Fibroblast of peridontal ligament (primary cell): Measurements from ENCODE around the gene KLHDC1.
"Not testable (repeated sequence)": the region's sequence is repeated elsewhere in the genome, so short reads cannot be mapped to it uniquely, and the experiment has no call there.

Source experiments
- DNase-seq: peaks from one replicate; pipeline ENCODE4 v3.0.0-alpha.2; 2010; ENCODE audit errors: extremely low read depth

The KLHDC1 gene

GRCh38 chr14:49692811-49693734 lies at the start of gene KLHDC1:
Gene KLHDC1, plus strand, starts transcription at chr14:49693120. Its CDS starts 75 bp downstream, at chr14:49693195.
- DNase-seq = peak; percentile 73

GRCh38 chr14:49653508-49653907 lies 39.4 kb upstream of the KLHDC1 start:
- no peak for DNase-seq

GRCh38 chr14:49654511-49654910 lies 38.4 kb upstream of the KLHDC1 start:
- DNase-seq = no peak

GRCh38 chr14:49657500-49657899 lies 35.4 kb upstream of the KLHDC1 start:
- DNase-seq = peak; percentile 10

GRCh38 chr14:49659526-49660455 lies 33.1 kb upstream of the KLHDC1 start:
- no peak for DNase-seq

- no peak for DNase-seq
Measured at GRCh38 chr14:49670475-49670874, 22.4 kb upstream of the KLHDC1 start.

- no peak for DNase-seq
Measured at GRCh38 chr14:49673586-49673985, 19.3 kb upstream of the KLHDC1 start.

GRCh38 chr14:49677643-49678042 lies 15.3 kb upstream of the KLHDC1 start:
- DNase-seq = no peak

- peak; percentile 10 for DNase-seq
Measured at GRCh38 chr14:49679271-49679670, 13.6 kb upstream of the KLHDC1 start.

GRCh38 chr14:49686425-49686824 lies 6.5 kb upstream of the KLHDC1 start:
- DNase-seq = no peak

GRCh38 chr14:49687942-49688700 lies 4.8 kb upstream of the KLHDC1 start, which contains the start of gene POLE2:
Gene POLE2, minus strand, starts transcription at chr14:49688214. Its CDS starts 11 bp downstream, at chr14:49688203.
- peak; percentile 58 for DNase-seq

- DNase-seq = no peak
Measured at GRCh38 chr14:49688701-49689030, 4.3 kb upstream of the KLHDC1 start.

GRCh38 chr14:49691031-49691430 lies 1.9 kb upstream of the KLHDC1 start:
- DNase-seq = no peak

GRCh38 chr14:49692193-49692757 lies 645 bp upstream of the KLHDC1 start:
- no peak for DNase-seq

GRCh38 chr14:49693735-49694124 lies 810 bp downstream of the KLHDC1 start:
- not testable (repeated sequence) for DNase-seq

- no peak for DNase-seq
Measured at GRCh38 chr14:49702725-49703124, 9.8 kb downstream of the KLHDC1 start.

GRCh38 chr14:49703965-49704364 lies 11.0 kb downstream of the KLHDC1 start:
- peak; percentile 83 for DNase-seq

- DNase-seq = not testable (repeated sequence)
Measured at GRCh38 chr14:49704471-49704870, 11.6 kb downstream of the KLHDC1 start.

- not testable (repeated sequence) for DNase-seq
Measured at GRCh38 chr14:49710993-49711392, 18.1 kb downstream of the KLHDC1 start.

- no peak for DNase-seq
Measured at GRCh38 chr14:49720744-49721143, 27.8 kb downstream of the KLHDC1 start.

- not testable (repeated sequence) for DNase-seq
Measured at GRCh38 chr14:49721733-49722435, 29.0 kb downstream of the KLHDC1 start.
